ENCODE results near the gene PLEKHG2. TPM values are rescaled to one million over a fixed set of nuclear protein-coding genes. Genes with fewer than 3 reads are reported as not detected.

The PLEKHG2 gene
- total and polyA plus RNA-seq, 9 of the 15 experiments (the other 6 are each of a cell fraction or from before 2014, with no cell fraction given), result 0.98 to 45.7 (median 9.8) TPM

DNA sequence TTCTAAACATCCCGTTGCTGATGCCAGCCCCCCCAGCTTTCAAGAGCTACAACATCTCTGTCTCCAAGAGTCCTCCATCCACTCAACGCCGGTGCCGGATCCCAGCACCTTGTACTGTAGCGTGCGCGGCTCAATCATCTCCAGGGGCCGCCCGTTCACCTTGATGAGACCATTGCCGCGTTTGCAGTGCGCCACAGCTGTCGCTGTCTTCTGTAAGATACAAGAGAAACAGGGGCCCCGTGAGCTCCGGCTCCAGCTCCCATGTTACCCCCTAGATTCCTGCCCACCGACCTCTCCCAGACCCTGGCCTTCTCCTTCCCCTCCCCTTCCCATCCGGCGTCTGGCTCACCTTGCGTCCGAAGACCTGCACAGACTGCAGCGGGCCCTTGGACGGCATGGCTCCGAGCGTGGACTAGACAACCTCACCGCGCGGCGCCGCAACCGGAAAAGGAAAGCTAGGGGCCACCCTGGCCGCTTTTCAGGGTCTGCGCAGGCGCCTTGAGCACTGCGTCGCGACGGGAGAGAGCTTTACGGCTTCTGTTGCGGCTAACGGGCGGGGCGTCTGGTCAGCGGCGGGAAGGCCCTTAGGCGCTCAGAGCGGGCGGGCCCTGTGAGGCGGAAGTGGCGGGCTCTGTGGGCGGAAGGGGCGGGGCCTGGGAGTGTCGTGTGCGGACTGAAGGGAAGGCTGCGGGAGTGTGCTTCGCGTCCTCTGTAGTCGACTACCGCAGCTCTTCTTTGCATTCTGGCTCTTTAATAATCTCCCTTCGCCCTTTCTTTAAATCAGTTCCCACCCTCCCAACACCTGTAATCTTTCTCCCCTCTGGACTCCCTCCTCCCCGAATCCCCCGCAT is 23.3 kb downstream of the PLEKHG2 start, which contains the start of gene RPS16 (continued):
- TF ChIP-seq, protein P1, sequence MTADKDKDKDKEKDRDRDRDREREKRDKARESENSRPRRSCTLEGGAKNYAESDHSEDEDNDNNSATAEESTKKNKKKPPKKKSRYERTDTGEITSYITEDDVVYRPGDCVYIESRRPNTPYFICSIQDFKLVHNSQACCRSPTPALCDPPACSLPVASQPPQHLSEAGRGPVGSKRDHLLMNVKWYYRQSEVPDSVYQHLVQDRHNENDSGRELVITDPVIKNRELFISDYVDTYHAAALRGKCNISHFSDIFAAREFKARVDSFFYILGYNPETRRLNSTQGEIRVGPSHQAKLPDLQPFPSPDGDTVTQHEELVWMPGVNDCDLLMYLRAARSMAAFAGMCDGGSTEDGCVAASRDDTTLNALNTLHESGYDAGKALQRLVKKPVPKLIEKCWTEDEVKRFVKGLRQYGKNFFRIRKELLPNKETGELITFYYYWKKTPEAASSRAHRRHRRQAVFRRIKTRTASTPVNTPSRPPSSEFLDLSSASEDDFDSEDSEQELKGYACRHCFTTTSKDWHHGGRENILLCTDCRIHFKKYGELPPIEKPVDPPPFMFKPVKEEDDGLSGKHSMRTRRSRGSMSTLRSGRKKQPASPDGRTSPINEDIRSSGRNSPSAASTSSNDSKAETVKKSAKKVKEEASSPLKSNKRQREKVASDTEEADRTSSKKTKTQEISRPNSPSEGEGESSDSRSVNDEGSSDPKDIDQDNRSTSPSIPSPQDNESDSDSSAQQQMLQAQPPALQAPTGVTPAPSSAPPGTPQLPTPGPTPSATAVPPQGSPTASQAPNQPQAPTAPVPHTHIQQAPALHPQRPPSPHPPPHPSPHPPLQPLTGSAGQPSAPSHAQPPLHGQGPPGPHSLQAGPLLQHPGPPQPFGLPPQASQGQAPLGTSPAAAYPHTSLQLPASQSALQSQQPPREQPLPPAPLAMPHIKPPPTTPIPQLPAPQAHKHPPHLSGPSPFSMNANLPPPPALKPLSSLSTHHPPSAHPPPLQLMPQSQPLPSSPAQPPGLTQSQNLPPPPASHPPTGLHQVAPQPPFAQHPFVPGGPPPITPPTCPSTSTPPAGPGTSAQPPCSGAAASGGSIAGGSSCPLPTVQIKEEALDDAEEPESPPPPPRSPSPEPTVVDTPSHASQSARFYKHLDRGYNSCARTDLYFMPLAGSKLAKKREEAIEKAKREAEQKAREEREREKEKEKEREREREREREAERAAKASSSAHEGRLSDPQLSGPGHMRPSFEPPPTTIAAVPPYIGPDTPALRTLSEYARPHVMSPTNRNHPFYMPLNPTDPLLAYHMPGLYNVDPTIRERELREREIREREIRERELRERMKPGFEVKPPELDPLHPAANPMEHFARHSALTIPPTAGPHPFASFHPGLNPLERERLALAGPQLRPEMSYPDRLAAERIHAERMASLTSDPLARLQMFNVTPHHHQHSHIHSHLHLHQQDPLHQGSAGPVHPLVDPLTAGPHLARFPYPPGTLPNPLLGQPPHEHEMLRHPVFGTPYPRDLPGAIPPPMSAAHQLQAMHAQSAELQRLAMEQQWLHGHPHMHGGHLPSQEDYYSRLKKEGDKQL (CRISPR knock-in tag; IDR thresholded peaks at IDR 0.05; ENCODE audit: borderline replicate concordance), result peak; percentile 19; the same call in 1 of the 2 replicates
- no peak for TF ChIP-seq TAL1 (IDR thresholded peaks at IDR 0.05)
- TF ChIP-seq ZNF766 (CRISPR knock-in tag; conservative IDR thresholded peaks at IDR 0.05), result no peak
- no peak for TF ChIP-seq ZNF830 (CRISPR knock-in tag; IDR thresholded peaks at IDR 0.05)
- no peak for TF ChIP-seq ZC3H8 (IDR thresholded peaks at IDR 0.05)
- no peak for TF ChIP-seq CEBPG (CRISPR knock-in tag; IDR thresholded peaks at IDR 0.05)
- no peak for TF ChIP-seq CEBPG (tag; conservative IDR thresholded peaks at IDR 0.05 in 1 of 2, IDR thresholded peaks at IDR 0.05 in 1 of 2)
- TF ChIP-seq, protein P2, sequence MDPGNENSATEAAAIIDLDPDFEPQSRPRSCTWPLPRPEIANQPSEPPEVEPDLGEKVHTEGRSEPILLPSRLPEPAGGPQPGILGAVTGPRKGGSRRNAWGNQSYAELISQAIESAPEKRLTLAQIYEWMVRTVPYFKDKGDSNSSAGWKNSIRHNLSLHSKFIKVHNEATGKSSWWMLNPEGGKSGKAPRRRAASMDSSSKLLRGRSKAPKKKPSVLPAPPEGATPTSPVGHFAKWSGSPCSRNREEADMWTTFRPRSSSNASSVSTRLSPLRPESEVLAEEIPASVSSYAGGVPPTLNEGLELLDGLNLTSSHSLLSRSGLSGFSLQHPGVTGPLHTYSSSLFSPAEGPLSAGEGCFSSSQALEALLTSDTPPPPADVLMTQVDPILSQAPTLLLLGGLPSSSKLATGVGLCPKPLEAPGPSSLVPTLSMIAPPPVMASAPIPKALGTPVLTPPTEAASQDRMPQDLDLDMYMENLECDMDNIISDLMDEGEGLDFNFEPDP (CRISPR knock-in tag; IDR thresholded peaks at IDR 0.05), result no peak
- no peak for TF ChIP-seq ZNF586 (CRISPR knock-in tag; conservative IDR thresholded peaks at IDR 0.05)
- TF ChIP-seq, protein P3, sequence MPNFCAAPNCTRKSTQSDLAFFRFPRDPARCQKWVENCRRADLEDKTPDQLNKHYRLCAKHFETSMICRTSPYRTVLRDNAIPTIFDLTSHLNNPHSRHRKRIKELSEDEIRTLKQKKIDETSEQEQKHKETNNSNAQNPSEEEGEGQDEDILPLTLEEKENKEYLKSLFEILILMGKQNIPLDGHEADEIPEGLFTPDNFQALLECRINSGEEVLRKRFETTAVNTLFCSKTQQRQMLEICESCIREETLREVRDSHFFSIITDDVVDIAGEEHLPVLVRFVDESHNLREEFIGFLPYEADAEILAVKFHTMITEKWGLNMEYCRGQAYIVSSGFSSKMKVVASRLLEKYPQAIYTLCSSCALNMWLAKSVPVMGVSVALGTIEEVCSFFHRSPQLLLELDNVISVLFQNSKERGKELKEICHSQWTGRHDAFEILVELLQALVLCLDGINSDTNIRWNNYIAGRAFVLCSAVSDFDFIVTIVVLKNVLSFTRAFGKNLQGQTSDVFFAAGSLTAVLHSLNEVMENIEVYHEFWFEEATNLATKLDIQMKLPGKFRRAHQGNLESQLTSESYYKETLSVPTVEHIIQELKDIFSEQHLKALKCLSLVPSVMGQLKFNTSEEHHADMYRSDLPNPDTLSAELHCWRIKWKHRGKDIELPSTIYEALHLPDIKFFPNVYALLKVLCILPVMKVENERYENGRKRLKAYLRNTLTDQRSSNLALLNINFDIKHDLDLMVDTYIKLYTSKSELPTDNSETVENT (CRISPR knock-in tag; IDR thresholded peaks at IDR 0.05), result peak; percentile 24; the same call in 1 of the 2 replicates
- no peak for TF ChIP-seq ZNF699 (CRISPR knock-in tag; IDR thresholded peaks at IDR 0.05; ENCODE audit: insufficient replicate concordance)
- TF ChIP-seq KDM1A (IDR thresholded peaks at IDR 0.05), result no peak
- TF ChIP-seq, protein P4, sequence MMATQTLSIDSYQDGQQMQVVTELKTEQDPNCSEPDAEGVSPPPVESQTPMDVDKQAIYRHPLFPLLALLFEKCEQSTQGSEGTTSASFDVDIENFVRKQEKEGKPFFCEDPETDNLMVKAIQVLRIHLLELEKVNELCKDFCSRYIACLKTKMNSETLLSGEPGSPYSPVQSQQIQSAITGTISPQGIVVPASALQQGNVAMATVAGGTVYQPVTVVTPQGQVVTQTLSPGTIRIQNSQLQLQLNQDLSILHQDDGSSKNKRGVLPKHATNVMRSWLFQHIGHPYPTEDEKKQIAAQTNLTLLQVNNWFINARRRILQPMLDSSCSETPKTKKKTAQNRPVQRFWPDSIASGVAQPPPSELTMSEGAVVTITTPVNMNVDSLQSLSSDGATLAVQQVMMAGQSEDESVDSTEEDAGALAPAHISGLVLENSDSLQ (IDR thresholded peaks at IDR 0.05), result peak; percentile 68
- no peak for TF ChIP-seq MTF1 (CRISPR knock-in tag; IDR thresholded peaks at IDR 0.05; ENCODE audit: borderline replicate concordance)
- no peak for TF ChIP-seq BDP1 (IDR thresholded peaks at IDR 0.05; ENCODE audit: insufficient read depth, insufficient read length)
